Measurements from ENCODE around the gene SMPD4.
"Not testable (repeated sequence)": the region's sequence is repeated elsewhere in the genome, so short reads cannot be mapped to it uniquely, and the experiment has no call there.

The SMPD4 gene

DNA sequence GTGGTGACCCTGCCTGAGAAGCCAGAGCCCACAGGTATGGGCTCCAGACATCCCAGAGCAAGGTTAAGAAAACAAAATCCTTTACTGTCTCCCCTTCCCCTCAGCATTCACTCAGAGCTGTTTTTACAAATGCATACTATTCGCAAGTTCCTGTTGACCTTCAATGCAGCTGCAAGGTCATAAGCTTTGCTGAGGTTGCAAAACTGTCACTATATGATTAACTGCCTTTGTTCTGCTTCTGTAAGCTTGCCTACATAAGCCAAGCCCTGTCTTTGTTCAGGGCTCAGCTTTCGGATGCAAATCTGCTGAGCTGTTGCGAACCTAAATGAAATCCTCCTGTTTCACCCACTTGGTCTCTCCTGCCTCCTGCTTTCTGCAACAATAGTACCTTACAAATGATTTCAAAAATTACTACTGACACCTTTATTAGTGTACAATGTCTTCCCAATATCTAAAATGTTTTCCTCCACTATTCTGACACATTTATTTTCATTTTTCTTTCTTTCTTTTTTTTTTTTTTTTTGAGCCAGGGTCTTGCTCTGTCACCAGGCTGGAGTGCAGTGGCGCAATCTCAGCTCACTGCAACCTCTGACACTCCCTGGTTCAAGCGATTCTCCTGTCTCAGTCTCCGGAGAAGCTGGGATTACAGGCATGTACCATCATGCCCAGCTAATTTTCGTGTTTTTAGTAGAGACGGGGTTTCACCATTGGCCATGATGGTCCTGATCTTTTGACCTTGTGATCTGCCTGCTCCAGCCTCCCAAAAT lies 78.6 kb downstream of the SMPD4 start:
- DNase-seq (ENCODE audit: low read depth) = peak; percentile 0
- H3K4me3 ChIP-seq (ENCODE audit: low read depth, low read length) = not testable (repeated sequence)
